ENCODE data around the gene CEP112.

- TF ChIP-seq CTCF (IDR thresholded peaks at IDR 0.05) = no peak
- TF ChIP-seq ZFX (IDR thresholded peaks at IDR 0.05; ENCODE audit: borderline replicate concordance) = no peak
These were observed 598.7 kb downstream of the CEP112 start for GRCh38 chr17:65593092-65593854.
